H1 (cell line): ENCODE data around the gene EXOSC5. TPM values are rescaled to one million over a fixed set of nuclear protein-coding genes. Genes with fewer than 3 reads are reported as not detected.
A peak's percentile ranks its signal among the peaks of the same experiment; 100 is the strongest.

Experiments
- BRCA1 ChIP-seq: IDR thresholded peaks from 2 replicates; pipeline ENCODE4 v1.6.1; 2012; ENCODE audit warnings: low read depth, low read length, improper control_type of control experiment
- CHD7 ChIP-seq: fragments of 300-600 bp; sonication (generic); IDR thresholded peaks from 2 replicates; pipeline ENCODE4 v1.7.1; 2012; ENCODE audit warnings: low read length, moderate library complexity, mild to moderate bottlenecking, inconsistent platforms; ENCODE audit not compliant: insufficient replicate concordance
- PHF8 ChIP-seq: fragments of 200-600 bp; sonication (generic); conservative IDR thresholded peaks from 2 replicates; pipeline ENCODE4 v1.7.1; 2012; ENCODE audit warnings: low read depth, mild to moderate bottlenecking, inconsistent platforms, low read length, moderate library complexity
- POLR2A ChIP-seq, 2 experiments: IDR thresholded peaks; 1 replicate in 1 of 2; 2 replicates in 1 of 2; pipeline ENCODE4 v1.6.1; 2011; ENCODE audit warnings: low read depth in 2 of 2, low read length in 2 of 2, mild to moderate bottlenecking in 2 of 2; ENCODE audit errors: control extremely low read depth in 1 of 2
- POLR2AphosphoS5 ChIP-seq: IDR thresholded peaks from 2 replicates; pipeline ENCODE4 v1.6.1; 2011; ENCODE audit warnings: low read depth, low read length
- RXRA ChIP-seq: IDR thresholded peaks from 2 replicates; pipeline ENCODE4 v1.6.1; 2011; ENCODE audit warnings: low read depth, mild to moderate bottlenecking, low read length, moderate library complexity; ENCODE audit not compliant: insufficient read depth
- SIN3A ChIP-seq, 2 experiments: IDR thresholded peaks in 1 of 2; conservative IDR thresholded peaks in 1 of 2; 2 replicates each; pipeline ENCODE4 v1.6.1; 2011 to 2012; ENCODE audit warnings: low read length in 2 of 2, improper control_type of control experiment in 1 of 2, low read depth in 1 of 2, mild to moderate bottlenecking in 1 of 2
- SP4 ChIP-seq: IDR thresholded peaks from 2 replicates; pipeline ENCODE4 v1.6.1; 2012; ENCODE audit warnings: low read length, inconsistent platforms
- TAF7 ChIP-seq: optimal IDR thresholded peaks from 2 replicates; pipeline ENCODE3; 2011; ENCODE audit warnings: low read depth, mild to moderate bottlenecking, inconsistent platforms, low read length, moderate library complexity, borderline replicate concordance
- polyA plus RNA-seq, 7 experiments: library from polyadenylated mRNA; depleted of rRNA in 3 of 7; stranded (reverse) in 5 of 7; unstranded in 2 of 7; fragments of >200 nt in 5 of 7; fragments of 200-250 nt in 2 of 7; gene quantifications; 1 replicate in 5 of 7; 2 replicates in 1 of 7; 4 replicates in 1 of 7; pipeline versions ENCODE4 v1.2.1 to v1.2.3, GENCODE V29; 2011 to 2013; ENCODE audit warnings: missing spikeins in 2 of 7, mixed read lengths in 2 of 7
- total RNA-seq: library from RNA; stranded (reverse); fragmentation: NEBNext Ultra II Directional; extraction: Animal tissue kit (Norgen Biotek cat#: 25700); gene quantifications from 2 replicates; pipeline ENCODE4 v1.2.1, GENCODE V29; 2021

The EXOSC5 gene
- total and polyA plus RNA-seq, 2 of the 8 experiments (the other 6 are each of a cell fraction or from before 2014, with no cell fraction given): 56.2 to 92.8 TPM

- no peak for TF ChIP-seq CHD7
- peak; percentile 99 for TF ChIP-seq SP4
- peak; percentile 47 to 62 for TF ChIP-seq POLR2A (IDR thresholded peaks at IDR 0.05; ENCODE audit: control extremely low read depth in 1 of 2, low read depth in 2 of 2, low read length in 2 of 2)
- TF ChIP-seq SIN3A (conservative IDR thresholded peaks at IDR 0.05 in 1 of 2, IDR thresholded peaks at IDR 0.05 in 1 of 2; ENCODE audit: low read depth in 1 of 2, low read length in 2 of 2): peak; percentile 99 to 100
- peak; percentile 39 for TF ChIP-seq TAF7
- TF ChIP-seq BRCA1: no peak
- TF ChIP-seq POLR2AphosphoS5: peak; percentile 83; the same call in 1 of the 2 replicates
- peak; percentile 75 for TF ChIP-seq PHF8
- no peak for TF ChIP-seq RXRA
Observed at GRCh38 chr19:41397086-41398049, at the start of gene EXOSC5, which contains the start of gene BCKDHA (continued).
